Brain pericyte (primary cell): ENCODE measurements around the gene KLHL3.
A peak's percentile ranks its signal among the peaks of the same experiment; 100 is the strongest.
"Not testable (repeated sequence)": the region's sequence is repeated elsewhere in the genome, so short reads cannot be mapped to it uniquely, and the experiment has no call there.

Experiments
- DNase-seq: peaks from one replicate; pipeline ENCODE4 v3.0.0-alpha.2; 2012; ENCODE audit warnings: low read depth, low spot score

Gene KLHL3

DNA sequence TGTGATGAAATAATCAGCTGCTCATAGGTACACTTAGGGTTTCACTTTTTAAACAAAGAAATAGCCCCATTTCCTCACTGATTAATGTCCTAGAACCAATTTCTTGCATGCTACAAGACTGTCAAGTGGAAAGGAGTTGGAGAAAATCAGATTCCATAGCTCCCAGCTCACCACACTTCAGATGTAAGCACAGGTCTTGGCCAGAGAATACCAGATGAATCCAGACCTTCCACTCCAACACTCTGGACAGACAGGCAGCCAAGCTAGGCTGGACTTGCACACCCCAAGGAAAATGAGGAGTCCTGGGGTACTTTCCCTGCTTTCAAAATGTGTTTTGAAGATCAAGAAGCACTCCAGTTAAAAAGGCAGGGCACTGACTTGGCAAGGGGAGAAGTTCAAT lies 68.5 kb downstream of the KLHL3 start:
- no peak for DNase-seq

DNA sequence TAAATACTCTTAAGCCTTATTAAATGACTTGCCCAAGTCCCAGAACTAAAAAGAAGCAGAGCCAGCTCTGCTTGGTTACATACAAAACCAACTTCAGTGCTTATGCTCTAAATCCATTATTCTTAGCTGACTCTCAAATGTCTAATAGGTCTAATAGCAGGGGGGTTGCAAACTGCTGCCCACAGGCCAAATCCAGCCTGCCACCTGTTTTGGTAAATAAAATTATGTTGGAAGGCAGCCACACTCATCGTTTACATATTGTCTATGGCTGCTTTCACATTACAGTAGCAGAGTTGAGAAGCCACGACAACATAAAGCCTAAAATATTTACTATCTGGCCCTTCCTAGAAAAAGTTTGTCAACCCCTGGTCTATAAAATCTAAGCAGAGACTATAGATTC lies 69.0 kb downstream of the KLHL3 start:
- no peak for DNase-seq

DNA sequence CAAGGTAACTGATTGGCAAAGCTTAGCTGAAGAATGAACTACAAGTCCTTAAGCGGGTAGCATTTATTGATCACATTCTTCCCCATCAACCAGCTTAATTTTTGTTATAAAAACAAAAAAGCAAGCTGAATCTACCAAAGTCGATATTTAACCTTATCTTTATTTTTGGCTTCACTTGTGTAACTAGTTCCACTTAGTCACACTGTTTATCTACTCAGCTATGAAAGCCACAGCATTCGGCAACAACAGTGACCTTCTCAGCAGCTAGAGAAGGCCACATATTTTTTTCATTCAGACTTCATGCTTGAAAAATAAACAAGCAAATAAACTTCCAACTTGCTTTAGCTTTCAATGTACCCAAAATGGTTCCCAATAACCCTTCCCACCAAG lies 69.4 kb downstream of the KLHL3 start:
- DNase-seq = no peak

DNA sequence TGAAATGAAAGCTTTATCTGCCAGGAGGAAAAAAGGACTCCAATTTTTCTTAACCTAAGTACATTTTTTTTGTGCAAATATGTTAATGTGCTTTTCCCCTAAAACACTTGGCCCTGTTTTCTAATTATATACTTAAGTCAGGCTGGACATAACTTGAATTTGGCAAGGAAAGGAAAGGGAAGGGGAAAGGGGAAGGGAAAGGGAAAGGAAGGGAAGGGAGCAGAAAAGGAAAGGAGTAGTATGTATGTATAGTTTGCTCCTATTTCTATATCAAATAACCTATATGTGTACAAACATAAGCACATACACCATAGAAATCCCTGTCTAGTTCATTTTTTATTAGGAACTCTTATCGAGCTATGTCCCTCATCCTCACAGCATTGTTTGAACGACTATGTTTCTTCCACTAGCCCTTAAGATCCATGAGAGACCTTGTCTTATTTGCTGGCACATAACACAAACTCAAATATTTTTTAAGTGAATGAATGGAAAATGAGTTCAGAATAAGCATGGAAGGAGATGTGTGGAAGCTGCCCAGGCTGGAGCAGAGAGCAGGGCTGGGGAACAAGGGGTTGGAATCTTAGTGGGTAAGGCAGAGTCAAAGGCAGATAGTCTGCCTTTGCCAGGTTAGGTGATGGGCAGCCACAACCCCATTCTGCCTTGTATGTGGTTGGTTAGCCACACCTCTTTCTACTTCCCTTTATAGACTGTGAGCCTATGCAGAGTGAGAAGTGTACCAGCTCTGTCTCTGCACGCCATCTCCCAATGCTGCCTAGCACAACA lies 70.0 kb downstream of the KLHL3 start:
- no peak for DNase-seq

DNA sequence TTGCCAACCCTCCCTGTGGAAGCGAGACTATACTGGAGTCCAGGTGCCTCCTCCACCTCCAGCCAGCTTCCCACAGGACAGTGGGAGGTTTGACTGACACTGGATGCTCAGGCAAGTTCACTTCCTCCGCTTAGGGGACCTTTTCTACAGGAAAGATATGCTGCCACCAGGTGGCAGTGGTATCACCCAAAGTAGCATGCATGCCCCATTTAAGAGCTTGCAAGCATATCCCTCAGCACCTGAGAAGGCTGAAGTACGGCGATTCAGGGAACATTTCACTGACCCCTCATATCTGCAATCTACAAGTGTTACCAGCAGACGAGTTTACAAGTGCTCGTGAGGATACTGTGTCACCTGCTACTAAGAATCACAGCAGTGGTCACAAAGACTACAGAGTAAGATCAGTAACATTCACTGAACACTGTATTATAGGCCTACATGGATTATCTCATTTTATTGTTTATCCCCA lies 75.5 kb downstream of the KLHL3 start:
- peak; percentile 26 for DNase-seq

DNA sequence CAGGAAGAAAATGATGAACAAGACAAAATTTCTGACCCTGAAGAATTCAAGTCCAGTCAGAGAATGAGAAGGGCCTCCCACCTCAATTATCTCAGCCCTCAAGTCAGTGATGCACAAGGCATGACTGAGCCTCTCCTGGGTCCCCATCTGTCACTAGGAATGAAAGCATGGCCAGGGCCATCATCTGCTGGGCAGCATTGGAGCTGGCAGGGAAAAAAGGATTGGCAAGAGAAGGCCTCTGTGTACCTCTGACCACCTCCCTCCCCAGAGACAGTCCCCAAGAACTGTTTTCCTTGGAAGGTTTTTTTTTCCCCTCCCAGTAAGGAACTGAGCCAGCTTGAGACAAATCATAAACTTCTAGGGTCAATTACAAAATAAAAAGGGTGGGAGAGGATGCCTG lies 76.7 kb downstream of the KLHL3 start:
- no peak for DNase-seq

DNA sequence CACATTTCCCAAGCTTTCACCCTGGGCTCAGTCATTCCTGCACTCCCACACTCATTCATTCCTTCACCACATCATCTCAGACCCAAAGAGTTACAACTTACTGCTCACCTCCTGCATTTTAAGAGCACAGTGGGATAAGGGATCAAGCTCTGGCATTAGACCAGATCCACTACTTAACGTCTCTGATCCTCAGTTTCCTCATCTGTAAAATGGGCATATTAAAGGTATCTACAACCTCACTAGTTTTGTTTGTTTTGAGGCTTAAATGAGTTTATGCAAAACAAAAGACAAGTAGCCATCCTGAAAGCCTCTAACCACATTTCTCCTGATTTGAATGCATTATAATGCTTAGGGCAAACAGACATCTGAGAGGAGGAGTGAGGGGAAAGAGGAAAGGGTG lies 77.6 kb downstream of the KLHL3 start:
- no peak for DNase-seq

DNA sequence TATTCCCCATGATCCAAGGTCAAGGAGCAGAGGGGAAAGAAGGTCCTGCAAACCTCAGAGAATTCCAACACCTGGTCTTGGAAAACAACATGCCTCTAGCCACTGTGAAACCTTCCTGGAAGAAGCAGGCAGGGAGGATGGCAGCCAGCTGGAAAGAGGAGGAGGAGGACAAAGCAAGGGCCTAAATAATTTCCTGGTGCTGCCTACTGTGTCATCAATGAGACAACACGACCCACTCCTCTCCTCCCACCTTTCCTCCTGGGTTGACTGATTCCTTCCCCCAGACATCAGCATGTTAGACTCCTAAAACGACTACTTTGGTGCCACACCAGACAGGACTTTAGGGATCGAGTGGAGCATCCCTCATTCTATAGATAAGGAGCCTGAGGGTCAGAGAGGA lies 78.8 kb downstream of the KLHL3 start:
- DNase-seq = no peak

DNA sequence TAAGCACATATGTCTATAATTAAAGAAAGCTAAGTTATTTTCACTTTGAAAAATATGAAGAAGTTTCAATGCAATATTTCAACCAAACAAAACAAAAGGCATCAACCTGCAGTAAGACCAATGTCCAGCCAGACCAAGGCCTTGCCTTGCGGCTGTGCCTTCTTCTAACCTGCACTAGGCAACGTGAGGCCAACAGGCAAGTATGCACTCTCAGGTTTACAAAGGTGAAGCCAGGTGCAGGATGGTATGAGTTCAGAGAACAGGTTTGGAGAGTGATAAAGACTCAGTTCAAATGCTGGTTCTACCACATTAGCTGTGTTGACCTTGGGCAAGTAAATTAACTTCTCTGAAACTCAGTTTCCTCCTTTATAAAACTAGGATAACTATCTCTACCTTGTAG lies 79.3 kb downstream of the KLHL3 start:
- DNase-seq = no peak

DNA sequence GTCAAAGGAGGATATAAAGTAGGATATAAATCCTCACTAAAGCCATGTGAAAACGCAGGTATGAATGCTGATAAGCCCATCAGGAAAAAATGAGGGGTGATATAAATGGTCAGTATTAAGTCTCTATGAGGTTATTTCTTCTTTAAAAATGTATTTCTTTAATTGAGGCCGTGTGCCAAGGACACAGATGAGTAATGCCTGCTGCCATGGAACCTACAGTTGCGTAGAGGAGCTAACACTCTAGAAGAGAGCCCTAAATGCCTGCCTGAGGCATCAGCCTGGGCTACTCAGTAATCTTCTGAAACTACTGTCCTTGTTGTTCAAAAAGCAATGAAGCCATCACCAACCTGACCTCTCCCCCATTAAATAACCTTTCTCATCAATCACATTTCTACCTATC lies 84.9 kb downstream of the KLHL3 start:
- no peak for DNase-seq

DNA sequence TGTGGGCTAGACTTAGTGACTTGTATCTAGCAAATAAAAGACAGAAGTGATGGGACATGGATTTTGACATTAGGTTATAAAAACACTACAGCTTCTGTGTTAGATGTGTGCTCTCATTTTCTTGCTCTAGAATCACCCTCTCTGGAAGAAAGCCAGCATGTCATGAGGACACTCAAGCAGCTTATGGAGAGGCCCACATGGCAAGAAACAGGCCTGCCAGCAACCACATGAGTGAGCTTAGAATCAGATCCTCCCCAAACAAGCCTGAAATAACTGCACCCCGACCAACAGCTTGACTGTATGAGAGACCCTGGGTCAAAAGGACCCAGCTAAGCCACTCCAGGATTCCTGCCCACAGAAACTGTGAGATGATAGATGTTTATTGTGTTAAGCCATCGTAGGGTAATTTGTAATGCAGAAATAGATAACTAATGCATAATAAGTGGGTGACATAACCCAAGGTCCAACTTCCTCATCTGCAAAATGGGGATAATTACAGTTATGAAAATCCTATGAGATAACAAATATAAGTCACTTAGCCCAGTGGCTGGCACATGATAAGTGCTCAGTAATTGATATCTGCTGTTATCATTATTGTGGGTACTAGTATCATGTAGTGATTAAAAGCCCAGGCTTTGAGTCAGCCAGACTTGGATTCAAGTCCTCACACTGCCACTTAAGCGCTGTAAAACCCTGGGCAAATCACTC lies 86.5 kb downstream of the KLHL3 start:
- no peak for DNase-seq

DNA sequence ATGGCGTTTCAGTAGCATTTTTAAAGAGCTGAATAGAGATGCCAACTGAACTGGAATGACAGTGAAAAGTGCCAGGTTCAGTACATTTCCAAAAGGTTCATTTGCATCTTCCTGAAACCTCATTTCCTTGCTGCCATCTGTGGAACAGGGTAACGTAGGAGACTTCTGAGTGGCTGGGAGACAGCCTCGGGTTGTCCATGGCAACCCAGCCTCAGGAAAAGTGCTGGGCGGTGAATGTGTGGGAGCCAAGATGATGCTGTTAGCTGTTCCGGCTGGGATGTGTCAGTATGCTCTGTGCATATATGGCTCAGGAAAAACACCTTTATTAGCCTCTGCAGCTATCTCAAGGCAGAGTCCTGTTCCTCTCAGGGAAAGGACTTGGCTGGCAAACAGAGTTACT lies 87.5 kb downstream of the KLHL3 start:
- no peak for DNase-seq

DNA sequence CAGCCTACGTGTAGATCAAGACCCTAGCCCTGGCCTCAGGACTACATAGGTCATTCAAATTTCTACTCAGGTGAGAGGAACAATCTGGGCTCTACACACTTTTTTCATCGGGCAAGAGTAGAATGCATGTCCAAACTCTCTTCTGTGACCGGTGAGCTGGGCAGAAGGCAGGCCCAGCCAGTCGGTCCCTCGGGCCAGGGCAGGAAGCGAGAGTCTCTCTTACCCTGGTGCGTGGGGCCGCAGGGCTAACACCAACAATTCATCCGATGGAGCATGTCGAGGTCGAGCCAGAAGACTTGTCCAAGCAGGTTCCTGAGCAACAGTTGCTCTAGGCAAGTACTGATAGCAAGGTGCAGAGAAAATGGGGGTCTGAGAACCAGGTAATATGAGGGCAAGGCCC lies 88.5 kb downstream of the KLHL3 start:
- DNase-seq = no peak

DNA sequence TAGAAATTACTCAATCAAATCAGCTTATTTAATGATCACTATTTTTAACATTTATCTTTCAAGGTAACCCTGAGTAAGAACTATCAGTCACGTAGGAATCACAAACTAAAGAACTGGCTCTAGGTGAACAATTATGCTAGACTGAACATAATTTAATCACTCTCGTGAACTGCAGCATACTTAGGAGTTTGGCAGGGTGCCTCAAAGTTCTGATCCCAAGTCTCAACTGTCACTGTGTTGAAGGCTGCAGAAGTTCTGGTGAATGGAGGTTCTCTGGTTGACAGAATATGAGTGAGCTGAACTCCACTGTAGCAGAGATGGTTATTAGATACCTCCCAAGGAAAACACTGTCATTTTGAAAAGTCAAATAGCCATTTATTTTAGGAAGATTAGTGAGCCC lies 89.1 kb downstream of the KLHL3 start:
- no peak for DNase-seq

DNA sequence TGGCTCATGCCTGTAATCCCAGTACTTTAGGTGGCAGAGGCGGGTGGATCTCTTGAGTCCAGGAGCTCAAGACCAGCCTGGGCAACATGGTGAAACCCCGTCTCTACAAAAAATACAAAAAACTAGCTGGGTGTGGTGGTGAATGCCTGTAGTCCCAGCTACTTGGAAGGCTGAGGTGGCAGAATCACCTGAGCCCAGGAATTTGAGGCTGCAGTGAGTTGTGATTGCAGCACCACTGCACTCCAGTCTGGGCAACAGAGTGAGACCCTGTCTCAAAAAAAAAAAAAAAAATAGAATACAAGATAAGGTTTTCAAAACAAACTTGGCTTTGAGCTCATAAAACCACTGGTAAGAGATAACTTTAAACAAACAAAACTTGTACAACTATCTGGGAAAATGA lies 92.8 kb downstream of the KLHL3 start:
- not testable (repeated sequence) for DNase-seq

DNA sequence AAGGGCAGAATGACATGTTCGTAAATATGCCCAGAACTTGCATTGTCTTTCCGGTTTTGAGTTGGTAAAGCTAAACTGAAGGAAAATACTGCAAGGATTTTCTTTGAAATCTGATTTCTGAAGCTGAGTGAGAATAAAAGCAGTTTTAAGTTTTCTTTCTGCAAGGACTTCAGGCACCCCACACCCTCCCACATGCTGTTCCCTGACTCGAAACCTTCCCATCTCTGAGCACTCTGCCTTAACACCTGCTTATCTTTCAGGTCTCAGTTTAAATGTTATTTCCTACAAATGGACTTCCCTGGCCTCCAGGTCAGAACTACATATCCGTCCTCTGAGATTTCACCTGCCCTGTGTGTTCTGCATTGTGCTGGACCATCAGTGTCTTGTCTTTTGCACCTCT lies 93.8 kb downstream of the KLHL3 start:
- DNase-seq = no peak

DNA sequence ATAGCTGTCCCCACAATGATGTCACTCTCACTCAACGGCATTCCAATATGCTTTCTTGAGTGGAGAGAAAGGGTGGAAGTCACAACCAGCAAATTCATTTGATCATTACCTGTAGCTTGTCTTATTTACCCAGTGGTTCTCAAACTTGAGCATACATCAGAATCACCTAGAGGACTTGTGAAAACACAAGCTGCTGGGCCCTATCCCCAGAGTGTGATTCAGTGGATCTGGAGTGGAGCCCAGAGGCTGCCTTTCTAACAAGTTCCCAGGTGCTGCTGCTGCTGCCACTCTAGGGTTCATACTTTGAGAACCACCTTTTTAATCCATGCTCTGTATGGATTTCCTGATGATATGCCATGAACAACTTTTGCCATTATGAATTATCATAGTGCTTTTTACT lies 94.7 kb downstream of the KLHL3 start:
- no peak for DNase-seq

DNA sequence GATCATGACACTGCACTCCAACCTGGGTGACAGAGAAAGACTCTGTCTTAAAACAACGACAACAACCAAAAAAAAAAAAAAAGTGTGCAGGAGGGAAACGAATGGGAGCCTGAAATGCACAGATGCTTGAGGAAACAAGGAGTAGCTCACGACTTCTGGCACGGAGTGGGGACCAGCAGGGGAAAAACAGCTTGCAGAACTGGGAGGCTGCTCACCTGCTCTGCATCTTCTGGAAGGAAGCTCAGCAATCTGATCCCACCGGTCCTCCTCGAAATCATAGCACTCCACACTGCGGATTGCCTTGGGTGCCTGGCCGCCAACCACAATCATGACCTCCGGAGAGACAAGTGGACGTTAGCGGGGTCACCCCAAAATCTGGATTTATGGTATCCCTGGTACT lies 96.2 kb downstream of the KLHL3 start:
- DNase-seq = no peak

DNA sequence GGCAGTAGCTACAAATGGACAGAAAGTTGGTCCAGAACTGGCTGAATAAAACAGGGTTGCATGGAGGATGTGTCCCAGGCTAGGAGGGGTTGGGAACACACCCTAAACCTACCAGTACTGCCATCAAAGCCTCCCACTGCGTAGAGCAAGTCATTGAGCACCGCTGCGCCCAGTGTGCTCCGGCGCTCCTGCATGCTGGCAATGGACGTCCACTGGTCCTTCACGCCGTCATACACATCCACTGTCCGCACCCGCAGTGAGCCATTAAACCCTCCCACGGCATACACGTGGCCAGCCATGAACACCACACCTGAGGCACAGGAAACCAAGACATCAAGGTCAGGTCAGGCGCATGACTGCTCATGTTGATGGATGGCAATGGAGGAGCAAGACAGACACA lies 97.0 kb downstream of the KLHL3 start:
- DNase-seq = no peak

DNA sequence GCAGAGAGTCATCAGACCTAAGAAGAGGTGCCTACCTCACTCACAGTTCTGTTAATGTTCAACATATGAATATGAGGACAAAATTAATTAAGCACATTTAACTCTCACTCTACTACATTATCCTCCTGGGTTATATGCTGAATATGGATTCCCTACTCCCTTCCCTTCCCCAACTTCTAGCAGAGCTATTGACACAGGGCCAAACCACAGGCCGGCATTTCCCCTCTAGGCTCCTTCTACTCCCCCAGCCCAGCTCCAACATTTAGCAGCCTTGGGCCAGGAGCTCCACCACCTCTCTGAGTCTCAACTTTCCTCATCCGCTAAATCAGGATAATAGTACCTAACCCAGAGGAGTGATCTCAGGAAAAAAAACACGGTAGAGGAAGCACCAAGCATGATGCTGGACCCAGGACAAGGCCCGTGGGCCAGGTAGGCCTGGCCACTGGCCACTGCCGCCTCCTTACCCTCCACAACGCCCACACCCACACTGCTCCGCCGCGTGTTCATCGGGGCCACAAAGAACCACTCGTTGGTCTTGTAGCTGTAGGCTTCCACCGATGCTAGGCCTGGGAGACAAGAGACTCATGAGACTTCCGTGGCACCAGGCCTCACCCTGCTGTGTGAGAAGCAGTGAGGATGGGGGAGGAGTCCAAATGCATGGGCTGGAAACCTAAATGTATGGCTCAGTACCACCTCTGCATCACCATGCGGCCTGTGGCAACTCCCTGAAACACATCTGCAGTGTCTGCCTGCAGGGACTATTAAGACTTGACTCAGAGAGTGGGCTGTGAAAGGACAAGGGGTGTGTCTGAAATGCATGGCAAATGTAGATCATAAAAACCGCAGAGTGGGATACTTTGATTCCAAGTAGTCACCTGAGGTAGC lies 98.8 kb downstream of the KLHL3 start:
- no peak for DNase-seq

DNA sequence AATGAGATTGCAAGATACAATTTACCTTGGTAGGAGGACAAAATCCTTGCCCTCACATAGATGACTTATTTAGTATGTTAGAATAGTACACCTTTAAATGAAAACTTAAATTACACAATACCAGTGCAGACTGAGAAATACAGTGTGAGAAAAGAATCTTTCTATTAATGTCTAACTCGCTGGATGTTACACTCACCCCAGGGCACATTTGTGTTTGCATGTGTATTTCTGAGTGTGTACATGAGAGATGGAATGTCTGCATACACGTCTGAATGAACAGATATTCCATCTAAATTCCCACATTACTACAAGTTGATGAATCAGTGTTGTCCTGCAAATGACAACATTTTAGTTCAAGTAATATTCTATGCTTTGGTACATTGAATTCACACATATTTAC lies 99.8 kb downstream of the KLHL3 start:
- DNase-seq = no peak

DNA sequence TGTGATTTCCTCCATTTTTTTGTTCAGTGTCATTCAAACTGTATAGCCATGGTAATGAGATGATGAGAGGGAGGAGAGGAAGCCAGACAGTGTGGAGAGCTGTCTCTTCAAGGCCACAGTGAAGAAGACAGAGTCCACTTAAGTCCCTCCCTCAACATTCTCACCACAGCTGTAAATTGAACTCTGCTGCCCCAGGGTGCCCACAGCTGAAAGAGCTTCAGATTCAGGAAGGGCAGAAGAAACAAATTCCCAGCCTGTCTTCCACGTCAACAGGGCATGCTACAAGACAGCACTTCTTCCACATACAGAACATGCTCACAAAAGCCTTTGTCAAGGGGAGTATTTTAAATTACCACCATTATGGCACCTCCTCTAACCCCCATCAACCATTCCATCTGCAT lies 100.4 kb downstream of the KLHL3 start:
- DNase-seq = no peak
